SHP77 (cell line): Measurements from ENCODE around the gene MYH14.
"Not testable (repeated sequence)": the region's sequence is repeated elsewhere in the genome, so short reads cannot be mapped to it uniquely, and the experiment has no call there.

Experiments
- DNase-seq, 2 experiments: peaks; one replicate each; lab custom pipeline; 2025; lab: John Stamatoyannopoulos, UW

MYH14 gene

GRCh38 chr19:50320051-50320450, 116.6 kb downstream of the MYH14 start:
- no peak for DNase-seq

GRCh38 chr19:50320596-50320995, 117.2 kb downstream of the MYH14 start:
- DNase-seq: no peak

GRCh38 chr19:50321831-50322230, 118.4 kb downstream of the MYH14 start:
- no peak for DNase-seq

GRCh38 chr19:50322234-50322633, 118.8 kb downstream of the MYH14 start:
- DNase-seq: no peak

GRCh38 chr19:50322931-50323781, 119.7 kb downstream of the MYH14 start:
- DNase-seq: no peak

- no peak for DNase-seq
Observed at GRCh38 chr19:50323782-50324133, 120.3 kb downstream of the MYH14 start.

GRCh38 chr19:50324331-50324730, 120.9 kb downstream of the MYH14 start:
- no peak for DNase-seq

GRCh38 chr19:50325310-50326100, 122.1 kb downstream of the MYH14 start:
- DNase-seq: peak; percentile 93

- DNase-seq: no peak
Observed at GRCh38 chr19:50326101-50326664, 122.8 kb downstream of the MYH14 start.

- DNase-seq: no peak
Observed at GRCh38 chr19:50327013-50327412, 123.6 kb downstream of the MYH14 start.

GRCh38 chr19:50327461-50328223, 124.2 kb downstream of the MYH14 start:
- DNase-seq: no peak

- peak in 1 of 2 experiments; percentile 27 for DNase-seq
Observed at GRCh38 chr19:50328224-50328872, 124.9 kb downstream of the MYH14 start.

GRCh38 chr19:50328873-50329145, 125.4 kb downstream of the MYH14 start:
- no peak for DNase-seq

GRCh38 chr19:50329146-50329925, 125.9 kb downstream of the MYH14 start, which contains the start of gene KCNC3:
Gene KCNC3, minus strand, starts transcription at chr19:50329377. Its CDS starts 295 bp downstream, at chr19:50329082.
- peak; percentile 99 for DNase-seq

GRCh38 chr19:50329926-50330294, 126.5 kb downstream of the MYH14 start:
- DNase-seq: not testable (repeated sequence)

GRCh38 chr19:50330365-50331078, 127.1 kb downstream of the MYH14 start:
- peak; percentile 78 to 81 for DNase-seq

- DNase-seq: no peak
Observed at GRCh38 chr19:50331221-50331993, 128.0 kb downstream of the MYH14 start.

- DNase-seq: no peak
Observed at GRCh38 chr19:50331994-50332243, 128.5 kb downstream of the MYH14 start.

GRCh38 chr19:50332244-50333038, 129.0 kb downstream of the MYH14 start:
- DNase-seq: no peak
